ENCODE measurements around the gene ZMAT1. TPM values are rescaled to one million over a fixed set of nuclear protein-coding genes. Genes with fewer than 3 reads are reported as not detected.

The ZMAT1 gene
- total and polyA plus RNA-seq, 2 donors (not counting 3 experiments of a cell fraction or from before 2014, with no cell fraction given), result 2.4 to 4.3 TPM

DNA sequence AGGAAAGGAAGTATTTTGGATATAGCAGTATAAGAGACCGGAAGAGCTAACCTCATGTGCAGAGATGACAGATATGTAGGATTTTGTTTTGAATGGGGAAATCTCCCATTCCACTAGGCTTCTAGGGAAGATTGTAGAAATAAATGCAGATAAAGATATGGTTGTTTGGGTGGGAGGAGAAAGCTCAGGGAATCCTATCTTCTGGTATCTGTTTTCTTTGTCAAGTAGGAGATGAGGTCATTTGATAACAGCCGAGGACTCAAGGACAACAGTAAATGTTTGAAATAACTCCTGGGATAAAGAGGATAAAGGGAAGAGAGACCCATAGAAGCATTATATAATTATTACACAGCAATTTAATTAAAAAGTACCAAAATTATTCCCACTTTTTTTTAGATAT is 24.7 kb upstream of the ZMAT1 start:
- no peak overlapping the region for H3K4me3 ChIP-seq (replicated peaks in 1 of 3; ENCODE audit: insufficient read depth in 1 of 3, low read depth in 1 of 3, low read length in 3 of 3)
- no peaks in the 10 kb centered on the region for H3K9me1 ChIP-seq (replicated peaks; ENCODE audit: control insufficient read depth, extremely low read depth, insufficient read depth, low read length)
- ChIA-PET POLR2A (no interaction called here), CTCF (no interaction called here)
- TF ChIP-seq, protein P1, sequence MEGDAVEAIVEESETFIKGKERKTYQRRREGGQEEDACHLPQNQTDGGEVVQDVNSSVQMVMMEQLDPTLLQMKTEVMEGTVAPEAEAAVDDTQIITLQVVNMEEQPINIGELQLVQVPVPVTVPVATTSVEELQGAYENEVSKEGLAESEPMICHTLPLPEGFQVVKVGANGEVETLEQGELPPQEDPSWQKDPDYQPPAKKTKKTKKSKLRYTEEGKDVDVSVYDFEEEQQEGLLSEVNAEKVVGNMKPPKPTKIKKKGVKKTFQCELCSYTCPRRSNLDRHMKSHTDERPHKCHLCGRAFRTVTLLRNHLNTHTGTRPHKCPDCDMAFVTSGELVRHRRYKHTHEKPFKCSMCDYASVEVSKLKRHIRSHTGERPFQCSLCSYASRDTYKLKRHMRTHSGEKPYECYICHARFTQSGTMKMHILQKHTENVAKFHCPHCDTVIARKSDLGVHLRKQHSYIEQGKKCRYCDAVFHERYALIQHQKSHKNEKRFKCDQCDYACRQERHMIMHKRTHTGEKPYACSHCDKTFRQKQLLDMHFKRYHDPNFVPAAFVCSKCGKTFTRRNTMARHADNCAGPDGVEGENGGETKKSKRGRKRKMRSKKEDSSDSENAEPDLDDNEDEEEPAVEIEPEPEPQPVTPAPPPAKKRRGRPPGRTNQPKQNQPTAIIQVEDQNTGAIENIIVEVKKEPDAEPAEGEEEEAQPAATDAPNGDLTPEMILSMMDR (IDR thresholded peaks at IDR 0.05; ENCODE audit: extremely low read depth in 1 of 2, insufficient read depth in 1 of 2, low read depth in 1 of 2, low read length in 2 of 2), result no peak
- no peak for TF ChIP-seq JUN (IDR thresholded peaks at IDR 0.05; ENCODE audit: borderline replicate concordance, insufficient read depth, insufficient read length, low read depth)
- TF ChIP-seq EZH2 (IDR thresholded peaks at IDR 0.05; ENCODE audit: borderline replicate concordance, low read depth, low read length, severe bottlenecking), result no peak
- TF ChIP-seq GATA2 (IDR thresholded peaks at IDR 0.05; ENCODE audit: insufficient read depth, insufficient read length, low read depth, low read length), result no peak
- no peak for TF ChIP-seq POLR2A (IDR thresholded peaks at IDR 0.05; ENCODE audit: low read depth, low read length)
- TF ChIP-seq, protein P2, sequence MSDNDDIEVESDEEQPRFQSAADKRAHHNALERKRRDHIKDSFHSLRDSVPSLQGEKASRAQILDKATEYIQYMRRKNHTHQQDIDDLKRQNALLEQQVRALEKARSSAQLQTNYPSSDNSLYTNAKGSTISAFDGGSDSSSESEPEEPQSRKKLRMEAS (IDR thresholded peaks at IDR 0.05; ENCODE audit: insufficient read depth, insufficient read length), result no peak
- no peak for TF ChIP-seq FOS (IDR thresholded peaks at IDR 0.05; ENCODE audit: borderline replicate concordance, insufficient read depth, low read length)
- no peak for TF ChIP-seq MYC (IDR thresholded peaks at IDR 0.05; ENCODE audit: low read depth, low read length)
- no peak for TF ChIP-seq POLR2AphosphoS5 (IDR thresholded peaks at IDR 0.05; ENCODE audit: insufficient read depth, low read depth, low read length)
- no peak overlapping the region for H3K4me2 ChIP-seq (ENCODE audit: insufficient read depth, low read length)
- no peak overlapping the region for H3K27ac ChIP-seq (ENCODE audit: insufficient read depth, low read depth, low read length)
- no peaks in the 10 kb centered on the region for H4K20me1 ChIP-seq (replicated peaks; ENCODE audit: control insufficient read depth, extremely low read depth, insufficient read depth, low read length)
- FAIRE-seq, result peak; percentile 33
- DNase-seq (ENCODE audit: low read depth, low spot score), result no peak
- no peaks in the 10 kb centered on the region for H3K79me2 ChIP-seq (ENCODE audit: control insufficient read depth, insufficient read depth, low read length)
- no peak overlapping the region for H2AFZ ChIP-seq (ENCODE audit: low read depth, low read length)
- no peaks in the 10 kb centered on the region for H3K9me3 ChIP-seq (replicated peaks; ENCODE audit: control insufficient read depth, insufficient read depth, low read length)
- H3K4me1 ChIP-seq (ENCODE audit: control insufficient read depth, extremely low read depth, insufficient read depth, low read length), result no peaks in the 10 kb centered on the region
- H3K36me3 ChIP-seq (ENCODE audit: control insufficient read depth in 2 of 2, extremely low read depth in 1 of 2, insufficient read depth in 2 of 2, low read length in 2 of 2), result no peaks in the 10 kb centered on the region
- BruUV-seq (replicated peaks), result no TSS peak
- dilution Hi-C loops (cut with MboI; ENCODE audit: extremely low pct_ligation_motif_present, low sequenced_read_pairs), result no loop called here
- H3K9ac ChIP-seq (replicated peaks; ENCODE audit: extremely low read depth, insufficient read depth, low read length), result no peak overlapping the region
- intact Hi-C loops (cut with micrococcal nuclease), result no loop called here
- H3K27me3 ChIP-seq (ENCODE audit: control insufficient read depth in 2 of 2, insufficient read depth in 2 of 2, low read length in 2 of 2), result no peaks in the 10 kb centered on the region

Data from endothelial cell of umbilical vein (primary cell).